DMS53 treated with DMSO at 0.1 percent for 48 hours (cell line): ENCODE measurements around the gene OBI1.
A peak's percentile ranks its signal among the peaks of the same experiment; 100 is the strongest.

ENCODE experiments used
- DNase-seq: peaks from one replicate; lab custom pipeline; 2025; ENCODE audit not compliant: unreplicated experiment; lab: John Stamatoyannopoulos, UW

Gene OBI1

GRCh38 chr13:78604782-78605611 lies 54.0 kb downstream of the OBI1 start:
- no peak for DNase-seq

- peak; percentile 48 for DNase-seq
Measured at GRCh38 chr13:78603240-78603957, 55.6 kb downstream of the OBI1 start, which contains the start of gene POU4F1. Gene POU4F1, minus strand, starts transcription at chr13:78603552. Its CDS starts 226 bp downstream, at chr13:78603326.

DNA sequence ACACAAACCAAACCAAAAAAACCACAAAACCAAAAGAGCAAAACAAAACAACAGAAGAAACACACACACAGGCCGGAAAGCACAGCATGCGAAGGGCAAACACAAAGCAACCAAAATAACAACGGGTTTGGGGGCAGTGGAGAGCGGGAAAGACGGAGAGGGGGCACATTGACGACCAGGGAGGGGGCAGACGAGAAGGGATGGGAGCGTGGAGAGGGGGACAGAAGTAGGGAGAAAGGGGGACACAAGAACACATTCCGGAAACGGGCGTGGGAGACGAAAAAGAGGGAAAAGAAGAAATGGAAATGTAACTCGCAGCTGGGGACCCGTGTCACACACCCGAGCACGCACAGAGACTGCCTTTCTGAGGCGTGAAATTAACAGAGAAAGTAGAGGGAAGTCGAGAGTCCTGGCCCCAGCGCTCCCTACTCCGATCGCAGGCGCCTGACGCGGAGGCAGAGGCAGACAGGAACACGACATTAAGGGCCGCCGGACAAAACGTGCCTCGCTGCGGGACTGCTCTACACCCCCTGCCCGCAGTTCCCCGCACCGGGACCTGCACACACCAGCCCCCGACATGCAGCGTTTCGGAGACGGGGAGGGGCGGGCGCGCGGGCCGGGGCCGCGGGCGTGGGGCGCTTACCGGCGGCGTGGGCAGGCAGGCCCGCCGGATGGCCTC lies 56.3 kb downstream of the OBI1 start:
- DNase-seq: no peak

DNA sequence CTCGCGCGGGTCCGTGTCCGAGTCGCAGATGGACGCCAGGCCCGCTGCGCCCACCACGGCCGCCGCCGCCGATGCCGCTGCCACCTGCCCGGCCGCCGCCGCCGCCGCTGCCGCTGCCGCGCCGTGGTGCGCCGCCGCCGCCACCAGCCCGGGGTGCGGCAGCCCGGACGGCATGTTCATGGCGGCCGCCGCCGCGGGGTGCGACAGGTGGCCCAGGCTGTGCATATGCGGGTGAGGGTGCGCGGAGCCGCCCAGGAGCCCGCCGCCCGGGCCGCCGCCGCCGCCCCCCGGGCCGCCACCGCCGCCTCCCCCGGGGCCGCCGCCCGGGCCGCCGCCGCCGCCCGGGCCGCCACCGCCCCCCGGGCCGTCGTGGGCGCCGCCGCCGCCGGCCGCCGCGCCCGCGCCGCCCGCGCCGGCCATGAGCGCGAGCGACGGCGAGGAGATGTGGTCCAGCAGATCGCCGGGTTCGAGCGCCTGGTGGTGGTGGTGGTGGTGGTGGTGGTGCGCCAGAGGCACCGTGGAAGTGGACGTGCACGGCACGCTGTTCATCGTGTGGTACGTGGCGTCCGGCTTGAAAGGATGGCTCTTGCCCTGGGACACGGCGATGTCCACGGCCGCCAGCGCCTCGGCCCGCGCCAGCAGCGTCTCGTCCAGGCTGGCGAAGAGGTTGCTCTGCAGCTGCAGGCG lies 56.9 kb downstream of the OBI1 start:
- no peak for DNase-seq

GRCh38 chr13:78601124-78601873 lies 57.7 kb downstream of the OBI1 start:
- no peak for DNase-seq

DNA sequence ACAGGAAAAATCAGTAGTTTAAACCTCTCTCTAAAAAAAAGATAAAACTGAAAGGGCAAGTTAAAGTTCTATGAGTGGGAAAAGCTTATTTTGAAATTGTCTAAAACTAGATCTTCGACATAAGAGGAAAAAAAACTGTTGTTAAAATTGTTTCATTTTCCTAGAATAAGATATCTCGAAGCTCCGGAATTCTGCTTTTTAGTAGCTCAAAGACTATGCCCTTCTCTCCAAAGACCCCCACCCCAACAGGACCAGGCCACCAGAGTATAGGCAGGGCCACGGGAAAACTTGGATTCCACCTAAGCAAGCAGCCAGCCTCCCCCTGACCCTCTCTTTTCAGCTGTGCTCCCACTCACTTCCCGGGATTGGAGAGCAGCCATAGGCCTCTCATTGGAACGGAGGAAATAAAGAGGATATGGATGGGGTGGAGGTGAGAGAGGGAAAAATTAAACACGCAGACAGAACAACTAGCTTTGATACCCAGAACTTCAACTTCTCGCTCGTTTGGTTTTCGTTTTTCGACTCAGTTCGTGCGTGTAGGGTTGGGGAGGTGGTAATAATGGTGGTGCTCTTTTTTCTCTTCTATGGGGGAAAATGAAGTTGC lies 58.6 kb downstream of the OBI1 start:
- DNase-seq: no peak

DNA sequence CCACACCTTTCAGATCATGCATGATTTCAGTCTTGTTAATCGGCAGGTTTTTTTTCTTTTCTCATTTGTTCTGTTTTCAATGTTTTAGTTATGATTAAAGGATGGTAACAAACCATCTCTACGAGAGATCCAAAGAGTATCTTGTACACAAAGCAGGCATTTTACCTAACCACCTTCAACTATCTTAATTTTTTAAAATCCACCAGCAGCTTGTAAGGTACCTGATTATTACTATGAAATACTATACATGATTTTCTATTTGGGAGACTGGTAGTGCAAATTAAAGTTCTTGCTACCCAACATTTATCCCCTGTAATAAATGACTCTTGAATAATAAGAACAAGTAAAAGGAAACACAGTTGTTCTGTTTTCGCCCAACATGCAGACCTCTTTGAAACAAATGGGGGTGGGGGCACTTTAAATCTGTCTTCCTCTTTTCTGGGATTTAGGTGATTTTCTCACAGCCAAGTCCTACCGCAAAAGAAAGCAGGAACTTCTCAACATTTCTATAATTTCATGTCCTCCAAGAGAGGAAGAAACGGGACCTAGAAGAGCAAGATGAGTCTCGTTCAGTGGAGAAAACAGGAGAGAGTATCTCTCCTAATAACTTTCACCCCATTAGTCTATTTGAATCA lies 59.2 kb downstream of the OBI1 start:
- DNase-seq: no peak

GRCh38 chr13:78598966-78599644 lies 59.9 kb downstream of the OBI1 start:
- no peak for DNase-seq

- no peak for DNase-seq
Measured at GRCh38 chr13:78598116-78598781, 60.7 kb downstream of the OBI1 start.

DNA sequence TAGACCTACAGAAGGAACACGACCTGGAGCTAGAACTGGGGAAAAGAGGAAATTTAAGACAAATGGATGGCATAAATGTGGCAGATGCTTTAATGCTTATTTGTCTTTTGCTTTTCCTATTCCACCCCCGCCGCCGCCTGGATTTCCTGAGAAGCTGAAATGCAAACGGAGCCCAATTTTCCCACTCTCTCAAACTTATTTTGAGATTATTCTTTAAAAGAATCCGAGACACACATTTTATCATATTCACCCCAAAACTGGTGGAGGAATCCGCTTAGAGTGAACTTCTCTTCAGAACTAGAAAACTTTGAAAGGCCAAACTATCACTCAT lies 61.4 kb downstream of the OBI1 start:
- no peak for DNase-seq

DNA sequence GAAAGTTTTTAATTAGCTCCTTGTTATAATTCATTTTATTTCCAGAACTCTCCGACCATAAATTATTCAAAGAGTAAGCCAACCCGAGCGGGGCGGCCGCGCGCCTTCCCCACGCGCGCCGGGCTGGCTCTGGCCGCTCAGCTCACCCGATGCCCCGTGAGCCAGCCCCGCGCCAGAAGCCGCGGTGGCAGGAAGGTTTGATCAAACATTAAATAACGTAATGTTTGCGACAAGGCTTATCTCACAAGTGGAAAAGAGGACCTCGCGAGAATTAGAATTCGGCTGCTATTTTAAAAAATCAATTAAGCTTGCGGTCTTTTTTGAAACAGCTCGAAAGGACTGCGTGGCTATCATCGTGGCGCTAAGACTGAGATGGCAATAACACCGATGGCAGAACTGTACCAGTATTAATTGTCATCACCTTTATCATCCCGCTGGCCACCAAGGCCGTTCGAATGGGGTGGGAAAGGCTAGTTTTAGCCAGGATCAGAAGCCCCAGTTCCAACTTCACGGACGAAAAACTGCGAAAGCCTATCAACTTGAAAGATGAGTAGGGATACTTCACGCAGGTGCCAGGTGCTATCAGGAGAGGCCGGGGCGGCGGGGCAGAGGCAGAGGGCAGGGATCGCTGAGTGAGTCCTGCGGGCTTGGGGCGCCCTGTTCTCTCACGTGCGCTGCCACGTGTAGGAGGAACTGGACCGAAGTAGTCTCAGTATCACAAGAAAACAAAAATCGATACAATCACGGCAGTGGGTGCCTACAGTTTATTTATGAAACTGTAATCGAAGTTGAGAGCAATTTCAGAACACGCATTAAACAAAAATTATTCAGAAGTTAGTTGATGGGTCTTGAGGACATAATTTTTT lies 62.0 kb downstream of the OBI1 start:
- no peak for DNase-seq

GRCh38 chr13:78596399-78596735 lies 62.6 kb downstream of the OBI1 start:
- no peak for DNase-seq

- DNase-seq: no peak
Measured at GRCh38 chr13:78595495-78596398, 63.2 kb downstream of the OBI1 start.

GRCh38 chr13:78594456-78594975 lies 64.4 kb downstream of the OBI1 start:
- no peak for DNase-seq

DNA sequence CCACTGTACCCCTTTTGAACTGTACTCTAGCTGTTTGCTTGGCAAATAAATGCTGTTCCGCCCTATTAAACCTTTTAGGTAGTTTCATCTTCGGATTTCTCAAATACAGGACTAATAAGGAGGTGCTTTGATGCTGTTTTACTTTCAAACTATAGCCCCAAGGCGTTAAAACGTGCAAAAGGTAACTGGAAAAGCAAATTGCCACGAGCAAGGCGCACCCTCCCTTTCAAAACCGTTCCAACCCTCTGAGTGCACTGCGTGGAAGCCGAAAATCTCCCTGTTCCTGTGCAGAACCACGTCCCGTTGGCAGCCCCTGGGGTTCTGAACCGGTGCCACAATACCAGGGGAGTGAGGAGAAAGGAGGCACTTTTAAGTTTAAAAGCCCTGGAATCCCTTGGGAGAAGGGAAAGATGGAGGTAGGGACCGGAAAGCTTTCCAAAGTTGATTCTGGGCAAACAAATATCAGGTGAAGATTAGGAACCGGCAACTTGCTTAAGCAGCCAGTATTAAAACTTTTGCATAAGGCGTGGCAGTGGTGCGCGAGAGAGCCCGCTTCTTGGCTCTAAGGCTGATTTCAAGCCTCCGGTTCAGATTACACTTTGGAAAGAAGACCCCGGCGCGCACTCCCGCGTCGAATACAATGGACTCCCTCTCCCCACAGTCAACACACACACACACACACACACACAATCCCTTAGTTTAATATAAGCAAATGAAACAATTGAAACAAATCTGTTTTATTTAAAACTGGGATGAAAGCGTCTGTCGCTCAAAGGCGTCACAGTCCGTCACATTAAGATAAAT lies 65.1 kb downstream of the OBI1 start:
- DNase-seq: no peak

DNA sequence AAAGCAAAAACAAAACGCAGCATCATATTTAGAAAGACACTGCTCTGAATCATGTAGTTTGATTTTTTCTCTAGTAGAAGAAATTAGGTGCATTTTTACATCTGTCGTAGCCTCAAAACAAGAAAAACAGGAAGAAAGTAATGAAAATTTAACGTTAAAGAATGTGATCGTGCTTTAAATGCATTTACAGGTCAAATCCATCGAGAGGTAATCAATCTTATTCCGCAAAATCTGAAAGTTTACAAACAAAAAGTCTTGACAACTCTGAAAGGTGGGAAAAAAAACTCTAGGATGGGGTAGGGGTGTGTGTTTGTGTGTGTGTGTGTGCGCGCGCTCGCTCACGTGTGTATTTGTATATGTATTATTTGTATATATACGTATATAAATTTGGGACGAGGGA lies 65.8 kb downstream of the OBI1 start:
- DNase-seq: no peak
